Tibial nerve (tissue), 4 donors: ENCODE measurements around the gene BHLHE41.

Experiments used
- CTCF ChIP-seq, 5 experiments: fragments of 200-600 bp in 3 of 5; fragments of 450-650 bp in 2 of 5; sonication (generic) in 3 of 5; IDR thresholded peaks; one replicate each; pipeline ENCODE4 v1.5.1; 2016 to 2019; ENCODE audit warnings: antibody characterized with exemption in 5 of 5, mild to moderate bottlenecking in 3 of 5, moderate library complexity in 2 of 5
- EP300 ChIP-seq, 2 donors: sonication (generic); formaldehyde crosslinking; IDR thresholded peaks; one replicate each; pipeline ENCODE4 v1.6.1; 2017; ENCODE audit warnings: antibody characterized with exemption in 2 of 2, mild to moderate bottlenecking in 1 of 2

- TF ChIP-seq CTCF (IDR thresholded peaks at IDR 0.05) (no peak), EP300 (IDR thresholded peaks at IDR 0.05) (no peak)
Observed at GRCh38 chr12:26158078-26158764, 33.4 kb upstream of the BHLHE41 start.
